Vagina (tissue), 2 donors: Measurements from ENCODE around the gene TSEN54. TPM values are rescaled to one million over a fixed set of nuclear protein-coding genes. Genes with fewer than 3 reads are reported as not detected.
"Not testable (repeated sequence)": the region's sequence is repeated elsewhere in the genome, so short reads cannot be mapped to it uniquely, and the experiment has no call there.

Experiments used
- DNase-seq, 2 donors: peaks; one replicate each; pipeline ENCODE4 v3.0.0-alpha.2; 2017; ENCODE audit errors: extremely low spot score in 2 of 2
- H3K27ac ChIP-seq: fragments of 200-600 bp; sonication (generic); one replicate; pipeline ENCODE4 v1.5.1; 2019
- H3K27me3 ChIP-seq: fragments of 200-600 bp; sonication (generic); one replicate; pipeline ENCODE4 v1.5.1; 2019
- H3K36me3 ChIP-seq, 2 donors: fragments of 200-600 bp; sonication (generic); one replicate each; pipeline ENCODE4 v1.5.1; 2017 to 2019
- H3K4me1 ChIP-seq: fragments of 200-600 bp; sonication (generic); one replicate; pipeline ENCODE4 v1.5.1; 2019
- H3K4me3 ChIP-seq, 2 donors: fragments of 200-600 bp; sonication (generic); 1 replicate in 1 of 2; 2 replicates in 1 of 2; pipeline ENCODE4 v1.5.1; 2016 to 2019
- H3K9me3 ChIP-seq: fragments of 200-600 bp; sonication (generic); one replicate; pipeline ENCODE4 v1.5.1; 2019
- CTCF ChIP-seq, 3 experiments: fragments of 450-650 bp in 2 of 3; fragments of 200-600 bp in 1 of 3; sonication (generic) in 1 of 3; IDR thresholded peaks; one replicate each; pipeline ENCODE4 v1.5.1; 2017 to 2019; ENCODE audit warnings: antibody characterized with exemption in 3 of 3, mild to moderate bottlenecking in 2 of 3, moderate library complexity in 2 of 3
- POLR2A ChIP-seq, 2 donors: fragments of 450-650 bp; IDR thresholded peaks; one replicate each; pipeline ENCODE4 v1.6.1; 2017; ENCODE audit warnings: antibody characterized with exemption in 2 of 2, mild to moderate bottlenecking in 2 of 2, moderate library complexity in 2 of 2
- POLR2AphosphoS5 ChIP-seq, 2 donors: sonication (generic); formaldehyde crosslinking; IDR thresholded peaks; one replicate each; pipeline ENCODE4 v1.9.0; 2017; ENCODE audit warnings: antibody characterized with exemption in 2 of 2, mild to moderate bottlenecking in 2 of 2, low read depth in 1 of 2; ENCODE audit not compliant: insufficient read depth in 1 of 2
- intact Hi-C: fragments of 100-400 bp; cut with DNase I; formaldehyde crosslinking; loops from one replicate; pipeline ENCODE4 v1.15.1; 2023
- total RNA-seq: library from RNA; depleted of rRNA; stranded (reverse); fragments of >200 nt; gene quantifications from one replicate; pipeline ENCODE4 v1.2.3, GENCODE V29; 2016

The TSEN54 gene
- total RNA-seq, 1 donor from 2014 or later: 30.9 TPM

GRCh38 chr17:75518201-75518600, 1.9 kb downstream of the TSEN54 start:
- intact Hi-C loops: loop anchor here (5.0 kb wide), 1 partner anchor 91 kb away; no protein-coding TSS in a partner anchor
- Histone ChIP-seq H3K4me1 (peaks cover 33% of the 10 kb centered on the region), H3K27ac (no peak overlapping the region), H3K9me3 (no peaks in the 10 kb centered on the region), H3K27me3 (no peaks in the 10 kb centered on the region), H3K36me3 (peaks cover 0 to 10% of the 10 kb centered on the region in 2 donors), H3K4me3 (no peak overlapping the region)
- TF ChIP-seq POLR2A (IDR thresholded peaks at IDR 0.05) (no peak), CTCF (IDR thresholded peaks at IDR 0.05) (no peak), POLR2AphosphoS5 (IDR thresholded peaks at IDR 0.05; ENCODE audit: insufficient read depth in 1 of 2, low read depth in 1 of 2) (no peak)
- no peak for DNase-seq

GRCh38 chr17:75518983-75519537, 2.7 kb downstream of the TSEN54 start:
- no peak for TF ChIP-seq POLR2A (IDR thresholded peaks at IDR 0.05)
- TF ChIP-seq POLR2AphosphoS5 (IDR thresholded peaks at IDR 0.05; ENCODE audit: insufficient read depth in 1 of 2, low read depth in 1 of 2): no peak
- TF ChIP-seq CTCF (IDR thresholded peaks at IDR 0.05): no peak
- H3K4me1 ChIP-seq: peaks cover 28% of the 10 kb centered on the region
- H3K4me3 ChIP-seq: no peak overlapping the region
- no peaks in the 10 kb centered on the region for H3K27me3 ChIP-seq
- H3K36me3 ChIP-seq: peaks cover 0 to 10% of the 10 kb centered on the region in 2 donors
- DNase-seq: no peak
- H3K27ac ChIP-seq: no peak overlapping the region
- no peaks in the 10 kb centered on the region for H3K9me3 ChIP-seq
- intact Hi-C loops: loop anchor here (5.0 kb wide), 1 partner anchor 92 kb away; no protein-coding TSS in a partner anchor

GRCh38 chr17:75520413-75520812, 4.1 kb downstream of the TSEN54 start:
- DNase-seq, H3K4me3 ChIP-seq, H3K27me3 ChIP-seq, H3K27ac ChIP-seq, H3K9me3 ChIP-seq: not testable (repeated sequence)
- intact Hi-C loops: loop anchor here (5.0 kb wide), 1 partner anchor 67 kb away; the partner anchor contains the start of gene MYO15B
- peaks cover 32% of the 10 kb centered on the region for H3K4me1 ChIP-seq
- H3K36me3 ChIP-seq: peaks cover 0 to 10% of the 10 kb centered on the region in 2 donors

- intact Hi-C loops: loop anchor here (5.0 kb wide), 1 partner anchor 66 kb away; the partner anchor contains the start of gene MYO15B
Observed at GRCh38 chr17:75521290-75521689, 5.0 kb downstream of the TSEN54 start.

GRCh38 chr17:75521951-75522727, 5.8 kb downstream of the TSEN54 start:
- Histone ChIP-seq H3K4me3 (no peak overlapping the region), H3K36me3 (peaks cover 0 to 10% of the 10 kb centered on the region in 2 donors), H3K4me1 (peaks cover 40% of the 10 kb centered on the region), H3K27ac (no peak overlapping the region), H3K27me3 (no peaks in the 10 kb centered on the region), H3K9me3 (no peaks in the 10 kb centered on the region)
- TF ChIP-seq POLR2A (IDR thresholded peaks at IDR 0.05) (no peak), POLR2AphosphoS5 (IDR thresholded peaks at IDR 0.05; ENCODE audit: insufficient read depth in 1 of 2, low read depth in 1 of 2) (no peak), CTCF (IDR thresholded peaks at IDR 0.05) (no peak)
- no peak for DNase-seq
- intact Hi-C loops: loop anchor here (5.0 kb wide), 1 partner anchor 65 kb away; the partner anchor contains the start of gene MYO15B

More at GRCh38 chr17:75521290-75521689, 5.0 kb downstream of the TSEN54 start:
- H3K9me3 ChIP-seq: no peaks in the 10 kb centered on the region
- no peak overlapping the region for H3K27ac ChIP-seq
- no peak overlapping the region for H3K4me3 ChIP-seq
- DNase-seq: no peak
- no peaks in the 10 kb centered on the region for H3K27me3 ChIP-seq
- no peak for TF ChIP-seq POLR2AphosphoS5 (IDR thresholded peaks at IDR 0.05; ENCODE audit: insufficient read depth in 1 of 2, low read depth in 1 of 2)
- no peak for TF ChIP-seq CTCF (IDR thresholded peaks at IDR 0.05)
- no peak for TF ChIP-seq POLR2A (IDR thresholded peaks at IDR 0.05)
- H3K36me3 ChIP-seq: peaks cover 0 to 10% of the 10 kb centered on the region in 2 donors
- H3K4me1 ChIP-seq: peaks cover 37% of the 10 kb centered on the region
